HEK293 (cell line): Measurements from ENCODE around the gene NLRP4.

Source experiments
- CTCF ChIA-PET: fragments of 350-600 bp; formaldehyde crosslinking; extraction: SDS; loops from one replicate; lab custom pipeline; 2021; ENCODE audit warnings: antibody characterized with exemption; lab: Yijun Ruan, JAX
- POLR2A ChIA-PET: fragments of 300-600 bp; formaldehyde crosslinking; extraction: SDS; loops from one replicate; lab custom pipeline; 2020; ENCODE audit warnings: antibody characterized with exemption, inconsistent platforms; lab: Yijun Ruan, JAX
- H3K27ac ChIP-seq: fragments of 200-500 bp; sonication (Bioruptor generic); 2 replicates; pipeline ENCODE4 v1.5.1; 2014; ENCODE audit warnings: low read depth, low read length, control low read depth, inconsistent platforms; ENCODE audit errors: extremely low read depth
- H3K36me3 ChIP-seq, 2 experiments: fragments of 200-500 bp in 1 of 2; sonication (Bioruptor generic) in 1 of 2; 1 replicate in 1 of 2; 2 replicates in 1 of 2; pipeline ENCODE4 v1.5.1; 2014 to 2017; ENCODE audit warnings: inconsistent platforms in 2 of 2, low read length in 2 of 2; ENCODE audit not compliant: control insufficient read depth in 2 of 2, insufficient read depth in 1 of 2
- H3K4me1 ChIP-seq: fragments of 200-500 bp; sonication (Bioruptor generic); 2 replicates; pipeline ENCODE4 v1.5.1; 2014; ENCODE audit warnings: mild to moderate bottlenecking, low read length, inconsistent platforms; ENCODE audit not compliant: control insufficient read depth, insufficient read depth
- H3K4me3 ChIP-seq: 2 replicates; pipeline ENCODE4 v1.5.1; 2011; ENCODE audit warnings: low read depth, mild to moderate bottlenecking, control low read depth, low read length, moderate library complexity
- H3K9me3 ChIP-seq: fragments of 200-500 bp; sonication (Bioruptor generic); 2 replicates; pipeline ENCODE4 v1.5.1; 2014; ENCODE audit warnings: low read depth, low read length, inconsistent platforms; ENCODE audit not compliant: control insufficient read depth, insufficient read depth
- ELK4 ChIP-seq: IDR thresholded peaks from 2 replicates; pipeline ENCODE4 v1.6.1; 2011; ENCODE audit warnings: mild to moderate bottlenecking, low read depth, low read length, borderline replicate concordance
- HOXA7 ChIP-seq: sonication (generic); formaldehyde crosslinking; IDR thresholded peaks from 2 replicates; pipeline ENCODE4 v1.8.1; 2022; ENCODE audit warnings: missing genetic modification reagents, borderline replicate concordance
- HOXD13 ChIP-seq: sonication (generic); formaldehyde crosslinking; IDR thresholded peaks from 2 replicates; pipeline ENCODE4 v1.8.0; 2022; ENCODE audit warnings: missing genetic modification reagents, borderline replicate concordance
- INSM2 ChIP-seq: fragments of 450-650 bp; formaldehyde crosslinking; IDR thresholded peaks from 2 replicates; pipeline ENCODE4 v1.5.1; 2016; ENCODE audit warnings: missing biosample characterization, missing genetic modification characterization
- KLF1 ChIP-seq: fragments of 450-650 bp; formaldehyde crosslinking; IDR thresholded peaks from 2 replicates; pipeline ENCODE4 v1.5.1; 2016; ENCODE audit warnings: missing biosample characterization, missing genetic modification characterization
- KLF7 ChIP-seq: fragments of 450-650 bp; formaldehyde crosslinking; IDR thresholded peaks from 2 replicates; pipeline ENCODE4 v1.5.1; 2016; ENCODE audit warnings: missing biosample characterization, missing genetic modification characterization, borderline replicate concordance
- MZF1 ChIP-seq: fragments of 450-650 bp; formaldehyde crosslinking; IDR thresholded peaks from 2 replicates; pipeline ENCODE4 v1.5.1; 2017; ENCODE audit warnings: missing biosample characterization, missing genetic modification characterization, borderline replicate concordance
- PRDM10 ChIP-seq: fragments of 450-650 bp; formaldehyde crosslinking; IDR thresholded peaks from 2 replicates; pipeline ENCODE4 v1.5.1; 2016; ENCODE audit warnings: missing biosample characterization, missing genetic modification characterization
- SALL2 ChIP-seq: fragments of 450-650 bp; formaldehyde crosslinking; IDR thresholded peaks from 2 replicates; pipeline ENCODE4 v1.5.0; 2017; ENCODE audit warnings: missing biosample characterization, mild to moderate bottlenecking, missing genetic modification characterization, borderline replicate concordance
- SP2 ChIP-seq: fragments of 450-650 bp; formaldehyde crosslinking; IDR thresholded peaks from 2 replicates; pipeline ENCODE4 v1.5.1; 2016; ENCODE audit warnings: missing biosample characterization, missing genetic modification characterization
- TRIM28 ChIP-seq: IDR thresholded peaks from 2 replicates; pipeline ENCODE4 v1.6.1; 2011; ENCODE audit warnings: low read length, control low read depth, borderline replicate concordance
- ZBTB17 ChIP-seq: fragments of 450-650 bp; formaldehyde crosslinking; IDR thresholded peaks from 2 replicates; pipeline ENCODE4 v1.5.1; 2016; ENCODE audit warnings: missing biosample characterization, missing genetic modification characterization
- ZFHX2 ChIP-seq: fragments of 450-650 bp; formaldehyde crosslinking; conservative IDR thresholded peaks from 2 replicates; pipeline ENCODE4 v1.5.1; 2016; ENCODE audit warnings: missing biosample characterization, missing genetic modification characterization
- ZNF133 ChIP-seq: fragments of 450-650 bp; formaldehyde crosslinking; IDR thresholded peaks from 2 replicates; pipeline ENCODE4 v1.5.1; 2016; ENCODE audit warnings: missing biosample characterization, missing genetic modification characterization
- ZNF140 ChIP-seq: fragments of 450-650 bp; formaldehyde crosslinking; IDR thresholded peaks from 2 replicates; pipeline ENCODE4 v1.5.1; 2016; ENCODE audit warnings: missing biosample characterization, missing genetic modification characterization
- ZNF174 ChIP-seq: fragments of 450-650 bp; formaldehyde crosslinking; IDR thresholded peaks from 2 replicates; pipeline ENCODE4 v1.5.0; 2017; ENCODE audit warnings: missing biosample characterization, mild to moderate bottlenecking, missing genetic modification characterization
- ZNF184 ChIP-seq: fragments of 450-650 bp; IDR thresholded peaks from 2 replicates; pipeline ENCODE4 v1.5.1; 2018; ENCODE audit warnings: missing biosample characterization, mild to moderate bottlenecking, missing genetic modification characterization
- ZNF266 ChIP-seq: fragments of 450-650 bp; formaldehyde crosslinking; IDR thresholded peaks from 2 replicates; pipeline ENCODE4 v1.5.1; 2016; ENCODE audit warnings: missing biosample characterization, missing genetic modification characterization, low read depth
- ZNF274 ChIP-seq, 2 experiments: fragments of 200-500 bp in 1 of 2; fragments of 450-650 bp in 1 of 2; sonication (Bioruptor generic) in 1 of 2; formaldehyde crosslinking in 1 of 2; IDR thresholded peaks; 2 replicates each; pipeline versions ENCODE4 v1.5.1 to v1.6.1; 2014 to 2016; ENCODE audit warnings: borderline replicate concordance in 1 of 2, inconsistent platforms in 1 of 2, low read length in 1 of 2, missing biosample characterization in 1 of 2, missing genetic modification characterization in 1 of 2
- ZNF37A ChIP-seq: fragments of 450-650 bp; IDR thresholded peaks from 2 replicates; pipeline ENCODE4 v1.5.1; 2018; ENCODE audit warnings: missing biosample characterization, missing genetic modification characterization
- ZNF423 ChIP-seq: fragments of 450-650 bp; formaldehyde crosslinking; IDR thresholded peaks from 2 replicates; pipeline ENCODE4 v1.5.1; 2016; ENCODE audit warnings: missing biosample characterization, missing genetic modification characterization
- ZNF513 ChIP-seq: fragments of 450-650 bp; IDR thresholded peaks from 2 replicates; pipeline ENCODE4 v1.5.1; 2018; ENCODE audit warnings: missing biosample characterization, missing genetic modification characterization
- ZNF530 ChIP-seq: fragments of 450-650 bp; formaldehyde crosslinking; IDR thresholded peaks from 2 replicates; pipeline ENCODE4 v1.5.1; 2016; ENCODE audit warnings: low read depth, missing biosample characterization, missing genetic modification characterization
- ZNF558 ChIP-seq: fragments of 450-650 bp; formaldehyde crosslinking; IDR thresholded peaks from 2 replicates; pipeline ENCODE4 v1.5.1; 2016; ENCODE audit warnings: missing biosample characterization, missing genetic modification characterization
- ZNF660 ChIP-seq: fragments of 450-650 bp; IDR thresholded peaks from 2 replicates; pipeline ENCODE4 v1.5.1; 2018; ENCODE audit warnings: missing biosample characterization, mild to moderate bottlenecking, missing genetic modification characterization
- ZNF664 ChIP-seq: fragments of 450-650 bp; formaldehyde crosslinking; IDR thresholded peaks from 2 replicates; pipeline ENCODE4 v1.5.1; 2016; ENCODE audit warnings: missing biosample characterization, missing genetic modification characterization
- ZNF704 ChIP-seq: fragments of 450-650 bp; formaldehyde crosslinking; IDR thresholded peaks from 2 replicates; pipeline ENCODE4 v1.5.1; 2016; ENCODE audit warnings: missing biosample characterization, missing genetic modification characterization

NLRP4 gene

GRCh38 chr19:55802281-55802680 lies 34.1 kb upstream of the NLRP4 start:
- no peaks in the 10 kb centered on the region; the same call in 1 of the 2 replicates for H3K9me3 ChIP-seq
- ChIA-PET CTCF (interaction anchor here (1.8 kb wide), 1 partner anchor 24 kb away, joined by 5 read pairs; no protein-coding TSS in a partner anchor), POLR2A (no interaction called here)
- no peak overlapping the region for H3K4me3 ChIP-seq
- TF ChIP-seq ZNF558 (tag by site-specific recombination): no peak
- no peak for TF ChIP-seq PRDM10
- no peak for TF ChIP-seq ZNF266 (tag by site-specific recombination)
- TF ChIP-seq ZNF423 (tag by site-specific recombination): no peak
- TF ChIP-seq SP2 (tag by site-specific recombination): no peak
- no peak for TF ChIP-seq ZNF184
- no peak for TF ChIP-seq ZNF174 (tag by site-specific recombination)
- TF ChIP-seq HOXA7 (CRISPR knock-in tag): no peak
- no peak for TF ChIP-seq KLF7 (tag by site-specific recombination)
- TF ChIP-seq HOXD13 (CRISPR knock-in tag): no peak
- TF ChIP-seq INSM2 (tag by site-specific recombination): no peak
- no peak for TF ChIP-seq ZNF274 (IDR thresholded peaks at IDR 0.05; ENCODE audit: low read length)
- TF ChIP-seq ZNF274 (tag by site-specific recombination; IDR thresholded peaks at IDR 0.05; ENCODE audit: borderline replicate concordance): no peak
- H3K27ac ChIP-seq: no peak overlapping the region
- H3K4me1 ChIP-seq: no peaks in the 10 kb centered on the region
- H3K36me3 ChIP-seq: no peaks in the 10 kb centered on the region

- POLR2A ChIA-PET: interaction anchor here (1.0 kb wide), 1 partner anchor 177 kb away, joined by 5 read pairs; no protein-coding TSS in a partner anchor
- Histone ChIP-seq H3K9me3 (no peaks in the 10 kb centered on the region), H3K27ac (no peak overlapping the region), H3K36me3 (no peaks in the 10 kb centered on the region), H3K4me3 (no peak overlapping the region), H3K4me1 (no peaks in the 10 kb centered on the region)
- CTCF ChIA-PET: interaction anchor here (0.6 to 5.1 kb wide), 23 partner anchors 9 to 1402 kb away, joined by 3 to 62 read pairs (median 4); no protein-coding TSS in a partner anchor
- TF ChIP-seq SALL2: no peak
- TF ChIP-seq ZNF133 (tag by site-specific recombination): no peak
- TF ChIP-seq ZNF704: no peak
- TF ChIP-seq ZNF140 (tag by site-specific recombination): no peak
- TF ChIP-seq TRIM28: no peak
- no peak for TF ChIP-seq KLF1 (tag by site-specific recombination)
- TF ChIP-seq ZNF37A (tag by site-specific recombination): no peak
- no peak for TF ChIP-seq ELK4
- TF ChIP-seq ZNF530: no peak
- TF ChIP-seq MZF1 (tag by site-specific recombination): no peak
- no peak for TF ChIP-seq ZNF513
- TF ChIP-seq ZFHX2 (tag by site-specific recombination): peak; percentile 35; the same call in 1 of the 2 replicates
- TF ChIP-seq ZNF660 (tag by site-specific recombination): no peak
- TF ChIP-seq ZNF664 (tag by site-specific recombination): no peak
- TF ChIP-seq ZBTB17 (tag by site-specific recombination): no peak
Measured at GRCh38 chr19:55809381-55810058, 26.8 kb upstream of the NLRP4 start.
